ENCODE measurements around the gene MAGI2. TPM values are rescaled to one million over a fixed set of nuclear protein-coding genes. Genes with fewer than 3 reads are reported as not detected.

MAGI2 gene
- total RNA-seq, 1 donor from 2014 or later, result 5.4 TPM

GRCh38 chr7:78118470-78118869 lies 1335.0 kb downstream of the MAGI2 start:
- peaks cover 7% of the 10 kb centered on the region for H3K4me1 Mint-ChIP-seq (ENCODE audit: low read depth, unreplicated experiment)
- no peaks in the 10 kb centered on the region for H3K4me1 ChIP-seq (ENCODE audit: insufficient read depth, low read length)
- no peak overlapping the region for H3K4me3 Mint-ChIP-seq (ENCODE audit: unreplicated experiment)
- H3K36me3 ChIP-seq (ENCODE audit: insufficient read depth, low read length), result no peaks in the 10 kb centered on the region
- H3K4me2 ChIP-seq (ENCODE audit: low read length), result no peak overlapping the region
- no peak overlapping the region for H3K27ac ChIP-seq (ENCODE audit: low read depth, low read length)
- H3K4me3 ChIP-seq (ENCODE audit: insufficient read depth, low read depth, low read length), result no peak overlapping the region
- no peaks in the 10 kb centered on the region for H3K36me3 Mint-ChIP-seq (ENCODE audit: low read depth, unreplicated experiment)
- TF ChIP-seq CTCF (IDR thresholded peaks at IDR 0.05; ENCODE audit: insufficient read depth, low read depth, low read length) (no peak), EZH2 (IDR thresholded peaks at IDR 0.05; ENCODE audit: insufficient read depth, low read length) (no peak)
- no peaks in the 10 kb centered on the region for H4K20me1 ChIP-seq (ENCODE audit: insufficient read depth, low read length)
- DNase-seq (ENCODE audit: low read depth) (no peak), FAIRE-seq (no peak)
- H3K79me2 ChIP-seq (ENCODE audit: insufficient read depth, low read length), result no peaks in the 10 kb centered on the region
- no peak overlapping the region for H3K27ac Mint-ChIP-seq (ENCODE audit: unreplicated experiment)
- H3K9me3 ChIP-seq (ENCODE audit: insufficient read depth, low read depth, low read length), result no peaks in the 10 kb centered on the region
- H3K27me3 ChIP-seq (ENCODE audit: insufficient read depth, low read length), result no peaks in the 10 kb centered on the region
- H3K9me3 Mint-ChIP-seq (ENCODE audit: unreplicated experiment), result no peaks in the 10 kb centered on the region
- no peak overlapping the region for H2AFZ ChIP-seq (ENCODE audit: low read depth, low read length)
- H3K9ac ChIP-seq (ENCODE audit: low read length), result no peak overlapping the region
- no peaks in the 10 kb centered on the region for H3K27me3 Mint-ChIP-seq (ENCODE audit: low read depth, unreplicated experiment)

- Mint-ChIP-seq H3K27me3 (ENCODE audit: low read depth, unreplicated experiment) (peaks cover 5% of the 10 kb centered on the region), H3K9me3 (ENCODE audit: unreplicated experiment) (no peaks in the 10 kb centered on the region), H3K36me3 (ENCODE audit: low read depth, unreplicated experiment) (no peaks in the 10 kb centered on the region), H3K4me1 (ENCODE audit: low read depth, unreplicated experiment) (peaks cover 7% of the 10 kb centered on the region), H3K27ac (ENCODE audit: unreplicated experiment) (no peak overlapping the region), H3K4me3 (ENCODE audit: unreplicated experiment) (no peak overlapping the region)
- no peak overlapping the region for H2AFZ ChIP-seq (ENCODE audit: low read depth, low read length)
- FAIRE-seq (no peak), DNase-seq (ENCODE audit: low read depth) (no peak)
- no peak overlapping the region for H3K27ac ChIP-seq (ENCODE audit: low read depth, low read length)
- no peaks in the 10 kb centered on the region for H3K27me3 ChIP-seq (ENCODE audit: insufficient read depth, low read length)
- no peak overlapping the region for H3K9ac ChIP-seq (ENCODE audit: low read length)
- no peaks in the 10 kb centered on the region for H3K4me1 ChIP-seq (ENCODE audit: insufficient read depth, low read length)
- TF ChIP-seq EZH2 (IDR thresholded peaks at IDR 0.05; ENCODE audit: insufficient read depth, low read length), result no peak
- no peak for TF ChIP-seq CTCF (IDR thresholded peaks at IDR 0.05; ENCODE audit: insufficient read depth, low read depth, low read length)
- no peak overlapping the region for H3K4me2 ChIP-seq (ENCODE audit: low read length)
- no peaks in the 10 kb centered on the region for H3K79me2 ChIP-seq (ENCODE audit: insufficient read depth, low read length)
- H4K20me1 ChIP-seq (ENCODE audit: insufficient read depth, low read length), result no peaks in the 10 kb centered on the region
- no peaks in the 10 kb centered on the region for H3K36me3 ChIP-seq (ENCODE audit: insufficient read depth, low read length)
- no peak overlapping the region for H3K4me3 ChIP-seq (ENCODE audit: insufficient read depth, low read depth, low read length)
- H3K9me3 ChIP-seq (ENCODE audit: insufficient read depth, low read depth, low read length), result no peaks in the 10 kb centered on the region
Measured at GRCh38 chr7:78115876-78116275, 1337.6 kb downstream of the MAGI2 start.

GRCh38 chr7:78114993-78115392 lies 1338.5 kb downstream of the MAGI2 start:
- FAIRE-seq, result peak; percentile 17

More at GRCh38 chr7:78114993-78115392, 1338.5 kb downstream of the MAGI2 start:
- Histone ChIP-seq H3K27ac (ENCODE audit: low read depth, low read length) (no peak overlapping the region), H3K4me1 (ENCODE audit: insufficient read depth, low read length) (no peaks in the 10 kb centered on the region), H2AFZ (ENCODE audit: low read depth, low read length) (no peak overlapping the region), H3K27me3 (ENCODE audit: insufficient read depth, low read length) (no peaks in the 10 kb centered on the region), H3K4me2 (ENCODE audit: low read length) (no peak overlapping the region), H3K4me3 (ENCODE audit: insufficient read depth, low read depth, low read length) (no peak overlapping the region), H3K79me2 (ENCODE audit: insufficient read depth, low read length) (no peaks in the 10 kb centered on the region), H4K20me1 (ENCODE audit: insufficient read depth, low read length) (no peaks in the 10 kb centered on the region), H3K9me3 (ENCODE audit: insufficient read depth, low read depth, low read length) (no peaks in the 10 kb centered on the region), H3K36me3 (ENCODE audit: insufficient read depth, low read length) (no peaks in the 10 kb centered on the region), H3K9ac (ENCODE audit: low read length) (no peak overlapping the region)
- Mint-ChIP-seq H3K36me3 (ENCODE audit: low read depth, unreplicated experiment) (no peaks in the 10 kb centered on the region), H3K4me3 (ENCODE audit: unreplicated experiment) (no peak overlapping the region), H3K4me1 (ENCODE audit: low read depth, unreplicated experiment) (peaks cover 7% of the 10 kb centered on the region), H3K27me3 (ENCODE audit: low read depth, unreplicated experiment) (peaks cover 5% of the 10 kb centered on the region), H3K27ac (ENCODE audit: unreplicated experiment) (no peak overlapping the region), H3K9me3 (ENCODE audit: unreplicated experiment) (no peaks in the 10 kb centered on the region)
- TF ChIP-seq EZH2 (IDR thresholded peaks at IDR 0.05; ENCODE audit: insufficient read depth, low read length), result no peak
- TF ChIP-seq CTCF (IDR thresholded peaks at IDR 0.05; ENCODE audit: insufficient read depth, low read depth, low read length), result no peak
- DNase-seq (ENCODE audit: low read depth), result no peak

Data from astrocyte (in vitro differentiated cells and primary cell).